Measurements from ENCODE around the gene TTC19.
A peak's percentile ranks its signal among the peaks of the same experiment; 100 is the strongest.

TTC19 gene

DNA sequence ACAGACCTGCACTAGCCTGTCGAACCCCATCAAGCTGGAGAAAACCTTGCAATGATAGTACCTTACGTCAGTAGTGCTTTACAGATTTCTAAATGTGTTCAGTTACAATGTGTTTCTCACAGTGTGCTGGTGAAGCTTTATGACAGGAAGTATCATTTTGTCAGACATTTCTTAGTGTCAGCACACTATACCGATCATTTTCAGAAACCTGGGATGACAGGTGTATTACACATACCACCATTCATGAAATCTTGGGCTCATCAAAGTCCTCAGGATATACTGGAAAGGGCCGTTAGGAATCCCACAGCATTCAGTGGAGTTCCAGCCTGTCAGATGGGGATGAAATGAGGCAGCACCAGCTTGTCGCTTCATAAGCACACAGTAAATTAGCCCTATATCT, 27.3 kb downstream of the TTC19 start:
- Histone ChIP-seq H2BK120ac (ENCODE audit: low read depth, low read length) (no peak overlapping the region), H3K4me1 (ENCODE audit: control insufficient read depth, low read depth, low read length) (peaks cover 2% of the 10 kb centered on the region), H4K8ac (ENCODE audit: low read depth, low read length) (no peak overlapping the region), H3K79me2 (ENCODE audit: control insufficient read depth, insufficient read depth, low read length) (peaks cover 1% of the 10 kb centered on the region), H3K4ac (ENCODE audit: low read depth, low read length) (no peak overlapping the region), H3K27me3 (ENCODE audit: insufficient read depth, low read length, poor library complexity) (no peaks in the 10 kb centered on the region), H2AK5ac (ENCODE audit: low read length) (no peak overlapping the region), H3K27ac (ENCODE audit: low read depth, low read length) (no peak overlapping the region), H3K79me1 (ENCODE audit: low read length) (no peaks in the 10 kb centered on the region), H4K5ac (ENCODE audit: low read length) (no peak overlapping the region), H3K18ac (ENCODE audit: low read length) (no peak overlapping the region), H3K23ac (ENCODE audit: low read length) (no peak overlapping the region), H3K9ac (ENCODE audit: low read length) (no peak overlapping the region), H2BK15ac (replicated peaks; ENCODE audit: low read depth) (no peak overlapping the region), H2BK5ac (ENCODE audit: low read length) (no peak overlapping the region), H3K4me3 (ENCODE audit: low read length) (no peak overlapping the region), H3K56ac (ENCODE audit: low read length) (no peak overlapping the region), H3K4me2 (ENCODE audit: low read length) (no peak overlapping the region), H3K36me3 (ENCODE audit: control insufficient read depth, insufficient read depth, low read length) (peaks cover 9% of the 10 kb centered on the region)
- no CpG with 5 or more reads among the region's 5 CpGs for WGBS (ENCODE audit: extremely low coverage, insufficient coverage, low lambda C conversion rate)
- DNase-seq, result no peak

DNA sequence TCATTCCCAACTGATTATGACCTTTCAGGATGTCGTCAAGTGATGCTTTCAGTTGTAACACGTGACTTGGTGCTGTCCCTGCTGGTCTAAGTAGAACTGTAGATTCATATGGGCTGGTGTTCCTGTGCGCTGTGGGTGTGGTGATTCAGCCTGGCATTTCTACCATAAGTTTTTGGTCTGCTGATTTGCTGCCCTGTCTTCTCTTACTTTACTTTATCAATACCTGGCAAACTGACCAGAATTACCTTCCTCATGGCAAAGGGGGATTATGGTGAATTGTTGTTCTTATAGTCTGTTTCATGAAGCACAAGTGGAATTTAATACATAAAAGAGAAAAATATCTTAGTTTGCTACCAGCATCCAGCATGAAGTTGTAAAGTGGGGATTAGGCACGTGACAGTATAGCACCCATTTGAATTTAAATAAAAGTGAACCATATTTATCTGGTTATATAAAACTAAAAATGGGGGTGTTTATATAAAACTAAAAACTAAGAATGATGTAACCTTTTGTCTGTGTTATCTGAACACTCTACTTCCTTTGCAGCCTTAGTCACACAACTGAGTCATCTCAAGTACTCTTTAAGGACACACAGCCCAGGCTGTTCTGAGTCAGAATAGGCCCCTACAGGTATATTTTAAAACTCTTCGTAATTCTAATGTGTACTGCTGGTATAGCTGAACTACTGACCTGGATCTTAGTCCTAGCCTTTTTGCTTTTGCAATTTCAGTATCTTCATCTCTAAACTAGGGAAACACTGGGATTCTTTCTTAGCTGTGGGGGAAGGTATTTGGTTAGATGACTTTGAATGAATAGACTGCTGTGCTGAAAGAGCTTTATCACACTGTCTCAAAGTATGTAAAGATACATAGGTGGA, 28.3 kb downstream of the TTC19 start:
- Histone ChIP-seq H4K5ac (ENCODE audit: low read length) (no peak overlapping the region), H3K27me3 (ENCODE audit: insufficient read depth, low read length, poor library complexity) (no peaks in the 10 kb centered on the region), H3K9ac (ENCODE audit: low read length) (no peak overlapping the region), H2BK15ac (replicated peaks; ENCODE audit: low read depth) (no peak overlapping the region), H2BK5ac (ENCODE audit: low read length) (no peak overlapping the region), H3K56ac (ENCODE audit: low read length) (no peak overlapping the region), H4K8ac (ENCODE audit: low read depth, low read length) (no peak overlapping the region), H3K23ac (ENCODE audit: low read length) (no peak overlapping the region), H3K18ac (ENCODE audit: low read length) (no peak overlapping the region), H3K4ac (ENCODE audit: low read depth, low read length) (no peak overlapping the region), H2BK120ac (ENCODE audit: low read depth, low read length) (no peak overlapping the region), H3K27ac (ENCODE audit: low read depth, low read length) (no peak overlapping the region), H3K36me3 (ENCODE audit: control insufficient read depth, insufficient read depth, low read length) (peaks cover 9% of the 10 kb centered on the region), H3K79me1 (ENCODE audit: low read length) (no peaks in the 10 kb centered on the region), H3K4me2 (ENCODE audit: low read length) (no peak overlapping the region), H3K79me2 (ENCODE audit: control insufficient read depth, insufficient read depth, low read length) (no peaks in the 10 kb centered on the region), H2AK5ac (ENCODE audit: low read length) (no peak overlapping the region), H3K4me3 (ENCODE audit: low read length) (no peak overlapping the region), H3K4me1 (ENCODE audit: control insufficient read depth, low read depth, low read length) (peaks cover 2% of the 10 kb centered on the region)
- no CpG with 5 or more reads among the region's 5 CpGs for WGBS (ENCODE audit: extremely low coverage, insufficient coverage, low lambda C conversion rate)
- peak; percentile 77 for DNase-seq

DNA sequence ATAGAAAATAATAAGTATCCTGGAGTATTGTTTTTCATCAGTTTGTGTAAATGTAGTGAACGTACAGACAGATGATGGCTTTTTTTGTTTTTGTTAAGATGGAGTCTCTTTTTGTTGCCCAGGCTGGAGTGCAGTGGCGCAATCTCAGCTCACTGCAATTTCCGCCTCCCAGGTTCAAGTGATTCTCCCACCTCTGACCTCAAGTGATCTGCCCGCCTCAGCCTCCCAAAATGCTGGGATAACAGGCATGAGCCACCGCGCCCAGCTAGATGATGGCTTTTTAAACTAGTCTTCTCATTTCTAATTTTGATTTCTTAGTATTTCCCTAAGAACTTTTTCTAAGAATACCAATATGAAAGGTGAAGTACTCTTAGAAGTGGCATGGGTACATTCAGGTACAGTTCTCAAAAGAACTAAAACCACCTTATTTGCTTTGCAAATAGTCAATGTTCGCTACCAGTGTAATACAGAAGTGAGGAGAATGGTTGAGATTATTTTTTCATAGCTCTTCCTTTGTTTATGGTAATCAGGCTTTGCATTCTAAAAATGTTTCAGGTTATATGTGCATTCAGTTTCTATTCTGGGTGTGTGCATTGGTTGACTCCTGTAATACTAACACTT, 34.2 kb downstream of the TTC19 start:
- Histone ChIP-seq H2BK120ac (ENCODE audit: low read depth, low read length) (no peak overlapping the region), H3K36me3 (ENCODE audit: control insufficient read depth, insufficient read depth, low read length) (peaks cover 4% of the 10 kb centered on the region), H3K27me3 (ENCODE audit: insufficient read depth, low read length, poor library complexity) (no peaks in the 10 kb centered on the region), H3K4me1 (ENCODE audit: control insufficient read depth, low read depth, low read length) (no peaks in the 10 kb centered on the region), H3K9ac (ENCODE audit: low read length) (no peak overlapping the region), H2AK5ac (ENCODE audit: low read length) (no peak overlapping the region), H2BK15ac (replicated peaks; ENCODE audit: low read depth) (no peak overlapping the region), H3K4me2 (ENCODE audit: low read length) (no peak overlapping the region), H3K79me2 (ENCODE audit: control insufficient read depth, insufficient read depth, low read length) (no peaks in the 10 kb centered on the region), H2BK5ac (ENCODE audit: low read length) (no peak overlapping the region), H4K8ac (ENCODE audit: low read depth, low read length) (no peak overlapping the region), H3K18ac (ENCODE audit: low read length) (no peak overlapping the region), H3K4me3 (ENCODE audit: low read length) (no peak overlapping the region), H4K5ac (ENCODE audit: low read length) (no peak overlapping the region), H3K27ac (ENCODE audit: low read depth, low read length) (no peak overlapping the region), H3K79me1 (ENCODE audit: low read length) (no peaks in the 10 kb centered on the region), H3K56ac (ENCODE audit: low read length) (no peak overlapping the region), H3K23ac (ENCODE audit: low read length) (no peak overlapping the region), H3K4ac (ENCODE audit: low read depth, low read length) (no peak overlapping the region)
- no CpG with 5 or more reads among the region's 7 CpGs for WGBS (ENCODE audit: extremely low coverage, insufficient coverage, low lambda C conversion rate)
- no peak for DNase-seq

DNA sequence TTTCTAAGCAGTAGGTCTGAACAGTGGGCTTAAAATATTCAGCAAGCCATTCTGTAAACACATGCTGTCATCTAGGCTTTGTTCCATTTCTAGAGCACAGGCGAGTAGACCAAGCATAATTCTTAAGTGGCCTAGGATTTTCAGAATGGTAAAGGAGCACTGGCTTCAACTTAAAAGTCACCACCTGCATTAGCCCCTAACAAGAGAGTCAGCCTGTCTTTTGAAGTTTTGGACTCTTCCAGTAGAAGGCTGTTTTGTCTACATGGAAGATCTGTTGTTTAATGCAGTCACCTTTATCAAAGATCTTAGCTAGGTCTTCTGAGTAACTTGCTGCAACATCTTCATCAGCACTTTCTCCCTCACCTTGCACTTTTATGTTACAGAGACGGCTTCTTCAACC, 36.6 kb downstream of the TTC19 start:
- H3K27ac ChIP-seq (ENCODE audit: low read depth, low read length), result no peak overlapping the region
- H2BK15ac ChIP-seq (replicated peaks; ENCODE audit: low read depth), result no peak overlapping the region
- no peak overlapping the region for H3K18ac ChIP-seq (ENCODE audit: low read length)
- H2BK120ac ChIP-seq (ENCODE audit: low read depth, low read length), result no peak overlapping the region
- H3K4me3 ChIP-seq (ENCODE audit: low read length), result no peak overlapping the region
- no CpG with 5 or more reads among the region's 2 CpGs for WGBS (ENCODE audit: extremely low coverage, insufficient coverage, low lambda C conversion rate)
- DNase-seq, result no peak
- no peak overlapping the region for H4K5ac ChIP-seq (ENCODE audit: low read length)
- no peak overlapping the region for H3K23ac ChIP-seq (ENCODE audit: low read length)
- H3K56ac ChIP-seq (ENCODE audit: low read length), result no peak overlapping the region
- H2BK5ac ChIP-seq (ENCODE audit: low read length), result no peak overlapping the region
- H3K4me1 ChIP-seq (ENCODE audit: control insufficient read depth, low read depth, low read length), result no peaks in the 10 kb centered on the region
- H2AK5ac ChIP-seq (ENCODE audit: low read length), result no peak overlapping the region
- no peak overlapping the region for H3K9ac ChIP-seq (ENCODE audit: low read length)
- H3K36me3 ChIP-seq (ENCODE audit: control insufficient read depth, insufficient read depth, low read length), result peaks cover 2% of the 10 kb centered on the region
- H3K27me3 ChIP-seq (ENCODE audit: insufficient read depth, low read length, poor library complexity), result no peaks in the 10 kb centered on the region
- H3K79me2 ChIP-seq (ENCODE audit: control insufficient read depth, insufficient read depth, low read length), result no peaks in the 10 kb centered on the region
- no peak overlapping the region for H3K4ac ChIP-seq (ENCODE audit: low read depth, low read length)
- no peak overlapping the region for H4K8ac ChIP-seq (ENCODE audit: low read depth, low read length)
- H3K4me2 ChIP-seq (ENCODE audit: low read length), result no peak overlapping the region
- H3K79me1 ChIP-seq (ENCODE audit: low read length), result no peaks in the 10 kb centered on the region

DNA sequence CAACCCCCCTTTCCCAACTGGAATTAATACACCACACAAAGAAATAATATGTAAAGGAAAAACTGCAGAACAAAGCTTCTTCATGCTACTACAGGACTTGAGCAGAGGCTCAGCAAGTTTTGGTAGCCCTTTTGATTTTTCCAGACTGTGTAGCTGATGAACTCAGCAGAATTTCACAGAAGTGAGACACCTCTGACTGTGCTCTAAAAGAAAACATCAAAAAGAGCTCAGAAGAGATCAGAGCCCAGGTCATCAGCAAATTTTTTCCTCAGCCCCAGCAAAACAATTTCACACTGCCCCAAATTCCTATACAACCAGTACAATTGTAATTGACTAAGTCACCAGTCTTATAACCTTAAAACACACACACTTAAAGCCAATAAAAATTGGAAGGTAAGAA, 38.0 kb downstream of the TTC19 start:
- no peaks in the 10 kb centered on the region for H3K79me2 ChIP-seq (ENCODE audit: control insufficient read depth, insufficient read depth, low read length)
- H3K9ac ChIP-seq (ENCODE audit: low read length), result no peak overlapping the region
- no peak overlapping the region for H3K56ac ChIP-seq (ENCODE audit: low read length)
- no peak overlapping the region for H3K27ac ChIP-seq (ENCODE audit: low read depth, low read length)
- H3K4ac ChIP-seq (ENCODE audit: low read depth, low read length), result no peak overlapping the region
- H2BK120ac ChIP-seq (ENCODE audit: low read depth, low read length), result no peak overlapping the region
- no peak overlapping the region for H2AK5ac ChIP-seq (ENCODE audit: low read length)
- H3K27me3 ChIP-seq (ENCODE audit: insufficient read depth, low read length, poor library complexity), result no peaks in the 10 kb centered on the region
- H3K36me3 ChIP-seq (ENCODE audit: control insufficient read depth, insufficient read depth, low read length), result peaks cover 2% of the 10 kb centered on the region
- H3K4me3 ChIP-seq (ENCODE audit: low read length), result no peak overlapping the region
- no peak overlapping the region for H3K23ac ChIP-seq (ENCODE audit: low read length)
- no peaks in the 10 kb centered on the region for H3K79me1 ChIP-seq (ENCODE audit: low read length)
- no peak overlapping the region for H4K8ac ChIP-seq (ENCODE audit: low read depth, low read length)
- H3K4me2 ChIP-seq (ENCODE audit: low read length), result no peak overlapping the region
- H3K4me1 ChIP-seq (ENCODE audit: control insufficient read depth, low read depth, low read length), result no peaks in the 10 kb centered on the region
- no peak overlapping the region for H3K18ac ChIP-seq (ENCODE audit: low read length)
- peak; percentile 12 for DNase-seq
- H2BK5ac ChIP-seq (ENCODE audit: low read length), result no peak overlapping the region
- no peak overlapping the region for H4K5ac ChIP-seq (ENCODE audit: low read length)
- no peak overlapping the region for H2BK15ac ChIP-seq (replicated peaks; ENCODE audit: low read depth)

Data from mesendoderm (in vitro differentiated cells).